Neural cell (in vitro differentiated cells): Measurements from ENCODE around the gene PDS5B. TPM values are rescaled to one million over a fixed set of nuclear protein-coding genes. Genes with fewer than 3 reads are reported as not detected.

ENCODE experiments used
- H2AFZ ChIP-seq: fragments of 200-600, 300-800 bp; sonication (generic), shearing (Covaris generic); 2 replicates; pipeline ENCODE4 v1.6.0; 2014; ENCODE audit warnings: low read depth, mild to moderate bottlenecking, antibody characterized with exemption, low read length, moderate library complexity
- H3F3A ChIP-seq: fragments of 200-600 bp; shearing (Covaris generic); 2 replicates; pipeline ENCODE4 v1.6.1; 2016; ENCODE audit warnings: mild to moderate bottlenecking, moderate library complexity, mixed read lengths, antibody characterized with exemption, low read length; ENCODE audit not compliant: insufficient read depth, poor library complexity, severe bottlenecking
- H3K27ac ChIP-seq: fragments of 200-600, 300-800 bp; sonication (generic), shearing (Covaris generic); 2 replicates; pipeline ENCODE4 v1.5.1; 2014; ENCODE audit warnings: mild to moderate bottlenecking, low read length, moderate library complexity
- H3K27me3 ChIP-seq: fragments of 300-800, 200-600 bp; sonication (generic), shearing (Covaris generic); 2 replicates; pipeline ENCODE4 v1.6.0; 2014; ENCODE audit warnings: mild to moderate bottlenecking, low read depth, low read length, moderate library complexity; ENCODE audit not compliant: insufficient read depth
- H3K36me3 ChIP-seq: fragments of 300-800, 200-600 bp; sonication (generic), shearing (Covaris generic); 2 replicates; pipeline ENCODE4 v1.5.1; 2014; ENCODE audit warnings: mild to moderate bottlenecking, antibody characterized with exemption, low read length, moderate library complexity; ENCODE audit not compliant: insufficient read depth
- H3K4me2 ChIP-seq: fragments of 300-800, 200-600 bp; sonication (generic), shearing (Covaris generic); 2 replicates; pipeline ENCODE4 v1.6.0; 2014; ENCODE audit warnings: mild to moderate bottlenecking, low read length
- H3K4me3 ChIP-seq: fragments of 300-800, 200-600 bp; sonication (generic), shearing (Covaris generic); 2 replicates; pipeline ENCODE4 v1.5.1; 2014; ENCODE audit warnings: mild to moderate bottlenecking, low read length, moderate library complexity
- H3K79me2 ChIP-seq: fragments of 200-600 bp; shearing (Covaris generic); replicated peaks from 2 replicates; pipeline ENCODE4 v1.6.0; 2014; ENCODE audit warnings: mild to moderate bottlenecking, low read length, moderate library complexity; ENCODE audit not compliant: insufficient read depth
- H3K9ac ChIP-seq: fragments of 300-800, 200-600 bp; sonication (generic), shearing (Covaris generic); 2 replicates; pipeline ENCODE4 v1.6.1; 2016; ENCODE audit warnings: mild to moderate bottlenecking, low read length, mixed read lengths
- H3K9me2 ChIP-seq: fragments of 200-600 bp; shearing (Covaris generic); 2 replicates; pipeline ENCODE4 v1.6.1; 2016; ENCODE audit warnings: mild to moderate bottlenecking, low read length, mixed read lengths; ENCODE audit not compliant: insufficient read depth
- H3K9me3 ChIP-seq: fragments of 200-600, 300-800 bp; sonication (generic), shearing (Covaris generic); 2 replicates; pipeline ENCODE4 v1.6.1; 2016; ENCODE audit warnings: mild to moderate bottlenecking, mixed run types, low read length, moderate library complexity, mixed read lengths
- H4K20me1 ChIP-seq: fragments of 200-600 bp; shearing (Covaris generic); 2 replicates; pipeline ENCODE4 v1.6.1; 2016; ENCODE audit warnings: mild to moderate bottlenecking, mixed run types; ENCODE audit not compliant: insufficient read depth
- CTCF ChIP-seq: fragments of 450-650 bp; IDR thresholded peaks from 2 replicates; pipeline ENCODE4 v1.5.1; 2014; ENCODE audit warnings: antibody characterized with exemption, mild to moderate bottlenecking, moderate library complexity; ENCODE audit not compliant: poor library complexity, severe bottlenecking
- EP300 ChIP-seq: fragments of 450-650 bp; conservative IDR thresholded peaks from 2 replicates; pipeline ENCODE4 v1.6.1; 2014; ENCODE audit warnings: antibody characterized with exemption, mild to moderate bottlenecking, moderate library complexity; ENCODE audit not compliant: poor library complexity, severe bottlenecking
- EZH2 ChIP-seq: fragments of 200-600, 300-800 bp; shearing (Covaris generic), sonication (generic); IDR thresholded peaks from 2 replicates; pipeline ENCODE4 v1.6.1; 2014; ENCODE audit warnings: antibody characterized with exemption, low read length, borderline replicate concordance, mild to moderate bottlenecking; ENCODE audit not compliant: insufficient read depth, poor library complexity, severe bottlenecking
- MXI1 ChIP-seq: fragments of 450-650 bp; conservative IDR thresholded peaks from 2 replicates; pipeline ENCODE4 v1.6.1; 2014; ENCODE audit warnings: antibody characterized with exemption, mild to moderate bottlenecking; ENCODE audit not compliant: poor library complexity, severe bottlenecking
- POLR2AphosphoS5 ChIP-seq: IDR thresholded peaks from 2 replicates; pipeline ENCODE4 v1.6.1; 2012
- RAD21 ChIP-seq: fragments of 450-650 bp; conservative IDR thresholded peaks from 2 replicates; pipeline ENCODE4 v1.6.1; 2014; ENCODE audit warnings: antibody characterized with exemption, mild to moderate bottlenecking, moderate library complexity
- REST ChIP-seq: IDR thresholded peaks from 2 replicates; pipeline ENCODE4 v1.6.1; 2012; ENCODE audit warnings: borderline replicate concordance
- TAF1 ChIP-seq: IDR thresholded peaks from 2 replicates; pipeline ENCODE4 v1.6.1; 2012; ENCODE audit warnings: low read depth
- polyA plus RNA-seq: library from polyadenylated mRNA; depleted of rRNA; stranded (reverse); fragments of >200 nt; gene quantifications from 2 replicates; pipeline ENCODE4 v1.2.3, GENCODE V29; 2014

Gene PDS5B
- polyA plus RNA-seq, 1 donor from 2014 or later: 27.6 TPM

- Histone ChIP-seq H2AFZ (no peak overlapping the region), H3K4me3 (no peak overlapping the region), H3F3A (no peaks in the 10 kb centered on the region), H3K27ac (no peak overlapping the region), H3K79me2 (no peaks in the 10 kb centered on the region), H3K9ac (no peak overlapping the region), H3K36me3 (no peaks in the 10 kb centered on the region), H3K9me2 (no peaks in the 10 kb centered on the region), H3K9me3 (no peaks in the 10 kb centered on the region), H3K27me3 (no peaks in the 10 kb centered on the region), H3K4me2 (no peak overlapping the region), H4K20me1 (no peaks in the 10 kb centered on the region)
- TF ChIP-seq TAF1: no peak
- no peak for TF ChIP-seq RAD21
- TF ChIP-seq CTCF: no peak
Measured at GRCh38 chr13:32737679-32738078, 151.4 kb downstream of the PDS5B start.

- H3K9me2 ChIP-seq: no peaks in the 10 kb centered on the region
- H3K79me2 ChIP-seq: no peaks in the 10 kb centered on the region
- H3F3A ChIP-seq: no peaks in the 10 kb centered on the region
- no peak for TF ChIP-seq MXI1
- TF ChIP-seq EP300: no peak
- no peak for TF ChIP-seq RAD21
- TF ChIP-seq POLR2AphosphoS5: no peak
- TF ChIP-seq EZH2: no peak
- no peak overlapping the region for H3K27ac ChIP-seq
- H3K9ac ChIP-seq: no peak overlapping the region
- no peak overlapping the region for H3K4me2 ChIP-seq
- no peak overlapping the region for H2AFZ ChIP-seq
- no peak overlapping the region for H3K4me3 ChIP-seq
- H3K36me3 ChIP-seq: peaks cover 11% of the 10 kb centered on the region
- no peaks in the 10 kb centered on the region for H3K9me3 ChIP-seq
- no peaks in the 10 kb centered on the region for H3K27me3 ChIP-seq
- no peaks in the 10 kb centered on the region for H4K20me1 ChIP-seq
Measured at GRCh38 chr13:32745509-32745908, 159.3 kb downstream of the PDS5B start.

- Histone ChIP-seq H4K20me1 (no peaks in the 10 kb centered on the region), H3K4me2 (no peak overlapping the region), H3K9me2 (no peaks in the 10 kb centered on the region), H3K27ac (no peak overlapping the region), H3K9ac (no peak overlapping the region), H2AFZ (no peak overlapping the region), H3K27me3 (no peaks in the 10 kb centered on the region), H3K4me3 (no peak overlapping the region), H3K79me2 (no peaks in the 10 kb centered on the region), H3K9me3 (no peaks in the 10 kb centered on the region), H3F3A (no peaks in the 10 kb centered on the region), H3K36me3 (peaks cover 11% of the 10 kb centered on the region)
- TF ChIP-seq MXI1 (no peak), REST (no peak), TAF1 (no peak)
Measured at GRCh38 chr13:32746474-32746873, 160.2 kb downstream of the PDS5B start.
